Left lung (tissue), 10 donors: ENCODE data around the gene PTPRZ1. TPM values are rescaled to one million over a fixed set of nuclear protein-coding genes. Genes with fewer than 3 reads are reported as not detected.

Experiments
- ATAC-seq: fragments of 200-7000 bp; cut with Tn5 transposase; one replicate; pipeline ENCODE4 v1.9.1; 2020; ENCODE audit warnings: moderate library complexity
- DNase-seq, 4 donors: peaks; one replicate each; pipeline ENCODE4 v3.0.0-alpha.2; 2013 to 2020
- H3K27ac ChIP-seq, 2 donors: fragments of 200-600 bp; sonication (generic) in 1 of 2; one replicate each; pipeline versions ENCODE4 v1.5.0 to v1.8.0; 2020 to 2021
- H3K27me3 ChIP-seq, 2 donors: fragments of 200-600 bp; sonication (generic) in 1 of 2; one replicate each; pipeline versions ENCODE4 v1.5.0 to v1.8.0; 2020 to 2021
- H3K36me3 ChIP-seq, 2 donors: fragments of 200-600 bp; sonication (generic) in 1 of 2; one replicate each; pipeline versions ENCODE4 v1.5.0 to v1.8.0; 2020 to 2021
- H3K4me1 ChIP-seq, 2 donors: fragments of 200-600 bp; one replicate each; pipeline ENCODE4 v1.8.0; 2021
- H3K4me3 ChIP-seq, 2 donors: fragments of 200-600 bp; sonication (generic) in 1 of 2; one replicate each; pipeline versions ENCODE4 v1.5.0 to v1.8.0; 2020 to 2021; ENCODE audit warnings: mild to moderate bottlenecking in 1 of 2
- H3K9me3 ChIP-seq, 2 donors: fragments of 200-600 bp; sonication (generic) in 1 of 2; one replicate each; pipeline versions ENCODE4 v1.5.0 to v1.8.0; 2020 to 2021
- intact Hi-C, 2 donors: fragments of 100-400 bp; cut with DNase I; formaldehyde crosslinking; loops; one replicate each; pipeline versions ENCODE4 v1.11.2 to v1.14.2; 2022
- polyA plus RNA-seq, 6 donors: library from polyadenylated mRNA; unstranded; fragments of 120-200 nt; gene quantifications; one replicate each; pipeline ENCODE4 v1.2.1, GENCODE V29; 2013; ENCODE audit not compliant: insufficient read length in 6 of 6
- total RNA-seq, 2 donors: library from RNA; stranded (reverse); fragmentation: NEBNext Ultra II Directional; extraction: Animal tissue kit (Norgen Biotek cat#: 25700); gene quantifications; one replicate each; pipeline ENCODE4 v1.2.1, GENCODE V29; 2021
- TF ChIP-seq, protein P1 (sequence below), 2 donors: fragments of 200-600 bp; sonication (generic) in 1 of 2; IDR thresholded peaks; one replicate each; pipeline versions ENCODE4 v1.5.0 to v1.8.0; 2021; ENCODE audit warnings: antibody characterized with exemption in 2 of 2
- donor health status: DM: no; HTN: yes; CAD: no.
- donor health status: DM: no; HTN: no; CAD: no.

Gene PTPRZ1
- total and polyA plus RNA-seq, 8 donors, result 0.55 to 96.9 (median 68.8) TPM

GRCh38 chr7:122082670-122083069, 209.7 kb downstream of the PTPRZ1 start:
- H3K4me3 ChIP-seq, result no peak overlapping the region
- H3K4me1 ChIP-seq, result no peaks in the 10 kb centered on the region
- ATAC-seq, result no peak
- TF ChIP-seq, protein P1, sequence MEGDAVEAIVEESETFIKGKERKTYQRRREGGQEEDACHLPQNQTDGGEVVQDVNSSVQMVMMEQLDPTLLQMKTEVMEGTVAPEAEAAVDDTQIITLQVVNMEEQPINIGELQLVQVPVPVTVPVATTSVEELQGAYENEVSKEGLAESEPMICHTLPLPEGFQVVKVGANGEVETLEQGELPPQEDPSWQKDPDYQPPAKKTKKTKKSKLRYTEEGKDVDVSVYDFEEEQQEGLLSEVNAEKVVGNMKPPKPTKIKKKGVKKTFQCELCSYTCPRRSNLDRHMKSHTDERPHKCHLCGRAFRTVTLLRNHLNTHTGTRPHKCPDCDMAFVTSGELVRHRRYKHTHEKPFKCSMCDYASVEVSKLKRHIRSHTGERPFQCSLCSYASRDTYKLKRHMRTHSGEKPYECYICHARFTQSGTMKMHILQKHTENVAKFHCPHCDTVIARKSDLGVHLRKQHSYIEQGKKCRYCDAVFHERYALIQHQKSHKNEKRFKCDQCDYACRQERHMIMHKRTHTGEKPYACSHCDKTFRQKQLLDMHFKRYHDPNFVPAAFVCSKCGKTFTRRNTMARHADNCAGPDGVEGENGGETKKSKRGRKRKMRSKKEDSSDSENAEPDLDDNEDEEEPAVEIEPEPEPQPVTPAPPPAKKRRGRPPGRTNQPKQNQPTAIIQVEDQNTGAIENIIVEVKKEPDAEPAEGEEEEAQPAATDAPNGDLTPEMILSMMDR (IDR thresholded peaks at IDR 0.05), result no peak
- no peak for DNase-seq
- H3K27ac ChIP-seq, result no peak overlapping the region
- H3K36me3 ChIP-seq, result peaks cover 0 to 35% of the 10 kb centered on the region in 2 donors
- intact Hi-C loops, result no loop called here
- no peaks in the 10 kb centered on the region for H3K27me3 ChIP-seq
- H3K9me3 ChIP-seq, result no peaks in the 10 kb centered on the region

GRCh38 chr7:122092964-122093797, 220.2 kb downstream of the PTPRZ1 start:
- intact Hi-C loops, result no loop called here
- Histone ChIP-seq H3K27ac (no peak overlapping the region), H3K27me3 (no peaks in the 10 kb centered on the region), H3K9me3 (no peaks in the 10 kb centered on the region), H3K36me3 (peaks cover 0 to 10% of the 10 kb centered on the region in 2 donors), H3K4me3 (no peak overlapping the region), H3K4me1 (no peaks in the 10 kb centered on the region)
- TF ChIP-seq, protein P1 (IDR thresholded peaks at IDR 0.05), result peak; percentile 60 to 85
- DNase-seq (peak in 3 of 4 donors; percentile 23 to 64 (median 49)), ATAC-seq (peak; percentile 92)

DNA sequence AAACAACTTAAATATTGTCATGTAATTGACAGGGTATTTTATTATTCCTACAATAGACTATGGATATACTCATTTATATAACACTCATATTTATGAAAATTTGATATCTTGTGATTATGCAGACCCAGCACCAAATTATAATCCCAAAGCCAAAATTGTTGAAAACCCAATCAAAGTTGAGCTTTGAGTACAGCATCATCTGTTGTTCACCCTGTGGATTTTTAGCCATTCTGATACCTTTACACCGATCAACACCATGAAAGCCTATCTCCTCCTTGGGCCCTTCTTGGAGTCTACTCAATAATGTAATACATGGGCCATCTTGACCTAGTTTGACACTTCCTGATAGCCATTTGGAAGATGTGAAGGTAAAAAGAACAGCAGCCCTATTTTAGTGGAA, 221.6 kb downstream of the PTPRZ1 start:
- Histone ChIP-seq H3K36me3 (peaks cover 0 to 7% of the 10 kb centered on the region in 2 donors), H3K4me3 (no peak overlapping the region), H3K27me3 (no peaks in the 10 kb centered on the region), H3K9me3 (no peaks in the 10 kb centered on the region), H3K27ac (no peak overlapping the region), H3K4me1 (no peaks in the 10 kb centered on the region)
- DNase-seq (no peak), ATAC-seq (no peak)
- TF ChIP-seq, protein P1 (IDR thresholded peaks at IDR 0.05), result no peak
- intact Hi-C loops, result no loop called here

- Histone ChIP-seq H3K4me3 (no peak overlapping the region), H3K36me3 (peaks cover 0 to 7% of the 10 kb centered on the region in 2 donors), H3K4me1 (no peaks in the 10 kb centered on the region), H3K27ac (no peak overlapping the region), H3K27me3 (no peaks in the 10 kb centered on the region), H3K9me3 (no peaks in the 10 kb centered on the region)
- TF ChIP-seq, protein P1 (IDR thresholded peaks at IDR 0.05), result no peak
- ATAC-seq, result no peak
- intact Hi-C loops, result no loop called here
- DNase-seq, result no peak
These were observed 222.7 kb downstream of the PTPRZ1 start for GRCh38 chr7:122095642-122096041.

DNA sequence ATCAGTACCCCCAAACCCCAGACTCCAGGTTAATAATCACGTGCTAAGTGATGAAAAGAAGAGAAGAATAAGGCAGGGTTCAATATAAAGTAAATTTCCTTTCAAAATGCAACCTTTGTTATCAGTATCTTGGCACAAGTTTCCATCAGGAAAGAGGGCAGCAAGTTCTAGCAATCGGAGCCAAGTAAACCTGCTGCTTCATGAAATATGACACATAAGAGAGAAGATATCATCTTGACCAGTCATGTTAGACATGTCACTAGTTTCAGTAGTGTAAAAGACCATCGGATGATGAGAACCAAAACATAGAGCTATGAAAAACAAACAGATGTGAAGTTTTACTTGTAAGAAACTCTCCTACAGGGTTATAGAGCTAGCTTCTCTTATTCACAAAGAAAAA, 227.1 kb downstream of the PTPRZ1 start:
- TF ChIP-seq, protein P1 (IDR thresholded peaks at IDR 0.05), result no peak
- Histone ChIP-seq H3K9me3 (peaks cover 0 to 25% of the 10 kb centered on the region in 2 donors), H3K4me3 (no peak overlapping the region), H3K27ac (no peak overlapping the region), H3K36me3 (peaks cover 0 to 31% of the 10 kb centered on the region in 2 donors), H3K27me3 (no peaks in the 10 kb centered on the region), H3K4me1 (no peaks in the 10 kb centered on the region)
- DNase-seq (no peak), ATAC-seq (no peak)
- intact Hi-C loops, result no loop called here
